Colonic mucosa (tissue), 4 donors: ENCODE results near the gene PTGR2. TPM values are rescaled to one million over a fixed set of nuclear protein-coding genes. Genes with fewer than 3 reads are reported as not detected.
"Not testable (repeated sequence)": the region's sequence is repeated elsewhere in the genome, so short reads cannot be mapped to it uniquely, and the experiment has no call there.

Experiments
- DNase-seq: peaks from one replicate; pipeline ENCODE4 v3.0.0-alpha.2; 2020
- H3K27ac ChIP-seq: fragments of 200-600 bp; one replicate; pipeline ENCODE4 v1.8.0; 2021
- H3K27me3 ChIP-seq: fragments of 200-600 bp; one replicate; pipeline ENCODE4 v1.8.0; 2021
- H3K36me3 ChIP-seq: fragments of 200-600 bp; one replicate; pipeline ENCODE4 v1.8.0; 2021
- H3K4me1 ChIP-seq: fragments of 200-600 bp; one replicate; pipeline ENCODE4 v1.8.0; 2021; ENCODE audit warnings: mild to moderate bottlenecking
- H3K4me3 ChIP-seq: fragments of 200-600 bp; one replicate; pipeline ENCODE4 v1.8.0; 2021
- H3K9ac ChIP-seq, 2 donors: one replicate each; pipeline ENCODE4 v1.7.0; 2013; ENCODE audit warnings: control low read depth in 2 of 2, low read depth in 2 of 2, low read length in 2 of 2
- H3K9me3 ChIP-seq: fragments of 200-600 bp; one replicate; pipeline ENCODE4 v1.8.0; 2021
- intact Hi-C: fragments of 100-400 bp; cut with DNase I; formaldehyde crosslinking; loops from one replicate; pipeline ENCODE4 v1.14.1; 2022
- total RNA-seq, 2 donors: library from RNA; stranded (reverse); fragmentation: NEBNext Ultra II Directional in 1 of 2; extraction: Animal tissue kit (Norgen Biotek cat#: 25700) in 1 of 2; gene quantifications; one replicate each; pipeline ENCODE4 v1.2.1, GENCODE V29; 2021
- TF ChIP-seq, protein P1 (sequence below): fragments of 200-600 bp; IDR thresholded peaks from one replicate; pipeline ENCODE4 v1.8.0; 2022; ENCODE audit warnings: antibody characterized with exemption, mild to moderate bottlenecking
- donor health status: healthy.
- donor health status: DM: no; HTN: no; CAD: no.
- donor health status: DM: no; HTN: no; CAD: no.

PTGR2 gene
- total RNA-seq, 2 donors from 2014 or later: 8.8 to 20.9 TPM

DNA sequence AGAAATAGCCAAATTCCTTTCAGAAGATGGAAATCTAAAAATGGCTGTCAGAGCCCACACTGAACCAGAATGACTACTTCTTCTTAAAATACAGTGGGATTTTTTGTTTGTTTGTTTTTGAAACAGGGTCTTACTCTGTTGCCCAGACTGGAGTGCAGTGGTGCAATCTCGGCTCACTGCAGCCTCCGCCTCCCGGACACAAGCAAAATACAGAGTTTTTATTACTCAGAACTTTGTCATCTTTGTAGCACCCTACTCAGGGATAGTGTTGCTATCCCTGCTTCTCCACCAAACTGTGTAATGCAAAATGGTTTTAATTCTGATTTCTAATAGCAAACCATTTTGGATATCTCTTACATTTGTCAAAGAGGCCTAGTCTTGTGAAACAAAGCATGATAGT is 51.4 kb downstream of the PTGR2 start:
- Histone ChIP-seq H3K27ac (no peak overlapping the region), H3K9ac (no peak overlapping the region), H3K36me3 (peaks cover 14% of the 10 kb centered on the region), H3K4me3 (no peak overlapping the region), H3K4me1 (no peaks in the 10 kb centered on the region), H3K27me3 (no peaks in the 10 kb centered on the region), H3K9me3 (no peaks in the 10 kb centered on the region)
- no peak for DNase-seq
- TF ChIP-seq, protein P1, sequence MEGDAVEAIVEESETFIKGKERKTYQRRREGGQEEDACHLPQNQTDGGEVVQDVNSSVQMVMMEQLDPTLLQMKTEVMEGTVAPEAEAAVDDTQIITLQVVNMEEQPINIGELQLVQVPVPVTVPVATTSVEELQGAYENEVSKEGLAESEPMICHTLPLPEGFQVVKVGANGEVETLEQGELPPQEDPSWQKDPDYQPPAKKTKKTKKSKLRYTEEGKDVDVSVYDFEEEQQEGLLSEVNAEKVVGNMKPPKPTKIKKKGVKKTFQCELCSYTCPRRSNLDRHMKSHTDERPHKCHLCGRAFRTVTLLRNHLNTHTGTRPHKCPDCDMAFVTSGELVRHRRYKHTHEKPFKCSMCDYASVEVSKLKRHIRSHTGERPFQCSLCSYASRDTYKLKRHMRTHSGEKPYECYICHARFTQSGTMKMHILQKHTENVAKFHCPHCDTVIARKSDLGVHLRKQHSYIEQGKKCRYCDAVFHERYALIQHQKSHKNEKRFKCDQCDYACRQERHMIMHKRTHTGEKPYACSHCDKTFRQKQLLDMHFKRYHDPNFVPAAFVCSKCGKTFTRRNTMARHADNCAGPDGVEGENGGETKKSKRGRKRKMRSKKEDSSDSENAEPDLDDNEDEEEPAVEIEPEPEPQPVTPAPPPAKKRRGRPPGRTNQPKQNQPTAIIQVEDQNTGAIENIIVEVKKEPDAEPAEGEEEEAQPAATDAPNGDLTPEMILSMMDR: no peak
- intact Hi-C loops: no loop called here

DNA sequence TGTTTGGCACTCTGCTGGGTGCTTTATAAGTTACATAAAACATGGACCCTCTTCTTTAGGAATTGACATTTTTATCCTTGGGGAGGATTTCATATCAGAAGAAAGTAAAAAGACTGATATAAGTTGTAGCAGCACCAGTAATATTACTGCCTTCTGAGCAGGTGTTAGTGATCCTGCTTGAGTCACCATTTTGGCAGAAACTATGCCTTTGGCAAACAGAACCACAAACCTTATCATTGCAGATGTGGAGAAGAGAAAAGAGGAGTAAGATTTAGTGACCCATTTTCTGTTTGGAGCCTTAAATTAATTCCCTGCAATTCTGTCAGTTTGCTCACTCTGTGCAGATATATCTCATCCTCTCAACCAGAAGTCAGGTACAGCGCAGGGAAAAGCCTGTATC is 58.0 kb downstream of the PTGR2 start:
- Histone ChIP-seq H3K27ac (no peak overlapping the region), H3K4me1 (no peaks in the 10 kb centered on the region), H3K9ac (no peak overlapping the region), H3K9me3 (no peaks in the 10 kb centered on the region), H3K36me3 (peaks cover 9% of the 10 kb centered on the region), H3K4me3 (no peak overlapping the region), H3K27me3 (no peaks in the 10 kb centered on the region)
- intact Hi-C loops: no loop called here
- DNase-seq: no peak
- TF ChIP-seq, protein P1: no peak

DNA sequence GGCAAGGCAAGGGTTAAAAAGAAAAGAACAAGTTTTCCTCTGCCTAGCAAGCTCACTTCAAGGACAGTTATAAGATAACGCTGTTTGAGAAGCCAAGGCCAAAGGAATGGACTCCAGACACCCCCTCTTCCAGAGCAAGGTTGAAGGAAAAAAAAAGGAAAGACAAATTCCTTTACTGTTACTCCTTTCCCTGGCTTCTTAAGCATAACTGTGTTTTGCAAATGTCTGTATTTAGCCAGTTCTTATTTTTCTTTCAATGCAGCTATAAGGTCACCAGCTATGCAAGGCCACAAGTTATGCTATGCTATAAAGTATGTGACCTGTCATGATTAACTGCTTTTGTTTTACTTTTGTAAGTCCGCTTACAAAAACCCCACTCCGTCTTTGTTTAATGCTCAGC is 61.6 kb downstream of the PTGR2 start:
- no peak for DNase-seq
- Histone ChIP-seq H3K9me3 (no peaks in the 10 kb centered on the region), H3K4me1 (no peaks in the 10 kb centered on the region), H3K4me3 (no peak overlapping the region), H3K9ac (no peak overlapping the region), H3K36me3 (peaks cover 7% of the 10 kb centered on the region), H3K27me3 (no peaks in the 10 kb centered on the region), H3K27ac (no peak overlapping the region)
- TF ChIP-seq, protein P1: no peak
- intact Hi-C loops: no loop called here

- no peak overlapping the region for H3K27ac ChIP-seq
- H3K36me3 ChIP-seq: peaks cover 2% of the 10 kb centered on the region
- H3K9me3 ChIP-seq: no peaks in the 10 kb centered on the region
- H3K4me1 ChIP-seq: no peaks in the 10 kb centered on the region
- no peaks in the 10 kb centered on the region for H3K27me3 ChIP-seq
- no peak for DNase-seq
- intact Hi-C loops: no loop called here
- no peak overlapping the region for H3K4me3 ChIP-seq
- H3K9ac ChIP-seq: no peak overlapping the region
- TF ChIP-seq, protein P1: no peak
Observed at GRCh38 chr14:73916324-73916723, 64.7 kb downstream of the PTGR2 start.

DNA sequence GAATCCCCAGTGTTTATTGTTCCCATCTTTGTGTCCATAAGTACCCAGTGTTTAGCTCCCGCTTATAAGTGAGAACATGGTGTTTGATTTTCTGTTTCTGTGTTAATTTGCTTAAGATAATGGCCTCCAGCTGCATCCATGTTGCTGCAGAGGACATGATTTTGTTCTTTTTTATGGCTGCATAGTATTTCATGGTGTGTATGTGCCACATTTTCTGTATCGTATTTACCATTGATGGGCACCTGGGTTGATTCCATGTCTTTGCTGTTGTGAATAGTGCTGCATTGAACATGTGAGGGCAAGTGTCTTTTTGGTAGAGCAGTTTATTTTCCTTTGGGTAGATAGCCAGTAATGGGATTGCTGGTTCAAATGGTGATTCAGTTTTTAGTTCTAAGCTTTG is 67.8 kb downstream of the PTGR2 start:
- DNase-seq, H3K27me3 ChIP-seq, H3K4me1 ChIP-seq, H3K27ac ChIP-seq, H3K4me3 ChIP-seq, intact Hi-C loops, H3K9me3 ChIP-seq, H3K9ac ChIP-seq: not testable (repeated sequence)
- peaks cover 18% of the 10 kb centered on the region for H3K36me3 ChIP-seq

GRCh38 chr14:73924337-73924736 is 72.7 kb downstream of the PTGR2 start:
- no peaks in the 10 kb centered on the region for H3K9me3 ChIP-seq
- TF ChIP-seq, protein P1: no peak
- intact Hi-C loops: no loop called here
- no peaks in the 10 kb centered on the region for H3K27me3 ChIP-seq
- H3K36me3 ChIP-seq: peaks cover 26% of the 10 kb centered on the region
- no peak overlapping the region for H3K27ac ChIP-seq
- H3K4me3 ChIP-seq: no peak overlapping the region
- H3K4me1 ChIP-seq: no peaks in the 10 kb centered on the region
- H3K9ac ChIP-seq: no peak overlapping the region
- DNase-seq: no peak

Other genes with a start within 250 kb of the PTGR2 start
- not detected for gene ACOT6, start 239.3 kb upstream of the PTGR2 start, total RNA-seq
- 1 to 10 TPM; 8.1 to 8.3 TPM for gene DNAL1, start 206.8 kb upstream of the PTGR2 start, total RNA-seq
- 10 to 100 TPM; 13.4 to 28.3 TPM for gene PNMA1, start 137.4 kb upstream of the PTGR2 start, total RNA-seq
- gene ZNF410, start 35.0 kb downstream of the PTGR2 start, total RNA-seq: 10 to 100 TPM; 37.8 to 38.7 TPM
- gene FAM161B, start 98.3 kb downstream of the PTGR2 start, total RNA-seq: 1 to 10 TPM; 3.0 to 5.6 TPM
- 10 to 100 TPM; 21.6 to 23.5 TPM for gene COQ6, start 98.5 kb downstream of the PTGR2 start, total RNA-seq
- gene ENTPD5, start 167.5 kb downstream of the PTGR2 start, total RNA-seq: 100 to 1,000 TPM; 130 to 153 TPM
- 1 to 10 TPM; 1.4 to 2.8 TPM for gene BBOF1, start 167.5 kb downstream of the PTGR2 start, total RNA-seq
- 10 to 100 TPM; 29.6 to 47.9 TPM for gene ALDH6A1, start 232.6 kb downstream of the PTGR2 start, total RNA-seq
- gene LIN52, start 233.1 kb downstream of the PTGR2 start, total RNA-seq: 1 to 10 TPM; 3.5 to 7.5 TPM